Measurements from ENCODE around the gene OPCML.

DNA sequence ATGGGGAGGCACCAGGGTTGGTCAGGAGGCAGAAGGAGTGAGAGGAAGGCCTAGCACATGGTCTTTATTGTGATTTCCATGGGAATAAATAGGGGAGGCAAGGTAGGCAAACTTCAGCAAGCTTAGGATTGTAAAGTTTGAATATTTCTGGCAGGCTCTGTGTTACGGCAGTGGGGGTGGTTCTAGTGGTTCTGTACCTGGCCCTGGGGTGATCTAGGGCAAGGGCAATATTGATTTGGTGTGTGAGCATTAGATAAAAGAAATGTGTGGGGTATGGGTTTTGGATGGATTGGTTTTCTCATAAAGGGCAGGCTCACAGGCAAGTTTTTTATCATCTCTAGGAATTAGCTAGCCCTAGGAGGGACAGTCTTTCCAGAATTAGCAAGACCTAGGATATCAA is 584.0 kb downstream of the OPCML start:
- TF ChIP-seq, protein P1, sequence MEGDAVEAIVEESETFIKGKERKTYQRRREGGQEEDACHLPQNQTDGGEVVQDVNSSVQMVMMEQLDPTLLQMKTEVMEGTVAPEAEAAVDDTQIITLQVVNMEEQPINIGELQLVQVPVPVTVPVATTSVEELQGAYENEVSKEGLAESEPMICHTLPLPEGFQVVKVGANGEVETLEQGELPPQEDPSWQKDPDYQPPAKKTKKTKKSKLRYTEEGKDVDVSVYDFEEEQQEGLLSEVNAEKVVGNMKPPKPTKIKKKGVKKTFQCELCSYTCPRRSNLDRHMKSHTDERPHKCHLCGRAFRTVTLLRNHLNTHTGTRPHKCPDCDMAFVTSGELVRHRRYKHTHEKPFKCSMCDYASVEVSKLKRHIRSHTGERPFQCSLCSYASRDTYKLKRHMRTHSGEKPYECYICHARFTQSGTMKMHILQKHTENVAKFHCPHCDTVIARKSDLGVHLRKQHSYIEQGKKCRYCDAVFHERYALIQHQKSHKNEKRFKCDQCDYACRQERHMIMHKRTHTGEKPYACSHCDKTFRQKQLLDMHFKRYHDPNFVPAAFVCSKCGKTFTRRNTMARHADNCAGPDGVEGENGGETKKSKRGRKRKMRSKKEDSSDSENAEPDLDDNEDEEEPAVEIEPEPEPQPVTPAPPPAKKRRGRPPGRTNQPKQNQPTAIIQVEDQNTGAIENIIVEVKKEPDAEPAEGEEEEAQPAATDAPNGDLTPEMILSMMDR (IDR thresholded peaks at IDR 0.05), result no peak
- no peak for TF ChIP-seq POLR2AphosphoS5 (IDR thresholded peaks at IDR 0.05)

Data from prostate gland (tissue), 2 donors.